Activated CD8-positive, alpha-beta memory T cell treated with anti-CD3 and anti-CD28 coated beads for 24 hours (primary cell): ENCODE data around the gene RGS21.

Experiments
- DNase-seq: peaks from one replicate; pipeline ENCODE4 v3.0.0-alpha.2; 2020

Gene RGS21

DNA sequence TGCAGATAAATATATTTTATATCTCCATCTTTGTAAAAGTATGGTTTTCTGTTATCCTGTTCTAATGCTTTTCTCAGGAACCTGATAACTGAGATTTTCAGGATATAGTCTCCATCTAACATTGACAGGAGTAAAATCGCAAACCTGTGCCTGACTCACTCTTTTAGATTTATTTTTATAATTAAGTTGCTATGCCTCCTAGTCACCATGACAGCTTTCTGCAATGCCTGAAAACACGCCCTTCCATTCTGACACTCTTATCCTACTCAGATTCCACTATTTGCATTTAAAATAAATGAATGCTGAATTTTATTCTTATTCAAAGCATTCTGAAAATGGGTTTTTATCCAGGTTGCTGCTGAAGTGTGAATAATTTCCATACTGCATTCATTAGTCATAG lies 62.8 kb downstream of the RGS21 start:
- no peak for DNase-seq

DNA sequence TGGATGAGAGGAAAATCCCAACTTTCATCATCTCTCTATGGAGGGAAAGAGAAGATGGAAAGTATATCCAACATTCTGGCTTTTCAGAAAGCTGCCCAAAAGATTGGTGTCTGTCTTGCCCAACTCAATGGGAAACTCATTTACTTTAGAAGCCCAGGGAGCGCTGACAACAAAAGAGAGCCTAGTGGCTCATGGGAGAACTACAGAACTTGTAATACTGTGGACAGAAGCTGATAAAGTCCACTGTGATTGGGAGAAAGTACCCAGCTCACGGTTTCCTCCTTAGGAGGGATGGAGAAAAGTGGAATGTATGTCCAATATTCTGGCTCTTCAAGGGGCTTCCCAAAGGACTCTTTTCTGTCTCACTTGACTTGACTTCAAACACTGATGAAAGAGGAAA lies 66.0 kb downstream of the RGS21 start:
- no peak for DNase-seq

DNA sequence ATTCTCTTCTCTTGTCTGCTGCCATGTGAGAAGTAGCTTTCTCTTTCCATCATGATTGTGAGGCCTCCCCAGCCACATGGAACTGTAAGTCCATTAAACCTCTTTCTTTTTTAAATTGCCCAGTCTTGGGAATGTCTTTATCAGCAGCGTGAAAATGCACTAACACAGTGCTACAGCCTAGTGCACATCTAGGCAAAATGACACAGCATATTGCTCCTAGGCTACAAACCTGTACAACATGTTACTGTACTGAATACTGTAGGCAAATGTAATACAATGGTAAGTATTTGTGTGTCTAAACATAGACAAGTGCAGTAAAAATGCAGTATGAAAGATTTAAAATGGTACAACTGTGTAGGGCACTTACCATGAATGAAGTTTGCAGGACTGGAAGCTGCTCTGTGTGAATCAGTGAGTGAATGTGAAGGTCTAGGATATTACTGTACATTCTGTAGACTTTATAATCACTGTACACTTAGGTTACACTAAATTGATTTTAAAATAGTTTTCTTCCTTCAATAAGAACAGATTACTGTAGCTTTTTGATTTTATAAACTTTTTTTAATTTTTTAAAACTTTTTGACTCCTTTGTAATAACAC lies 69.4 kb downstream of the RGS21 start:
- no peak for DNase-seq

DNA sequence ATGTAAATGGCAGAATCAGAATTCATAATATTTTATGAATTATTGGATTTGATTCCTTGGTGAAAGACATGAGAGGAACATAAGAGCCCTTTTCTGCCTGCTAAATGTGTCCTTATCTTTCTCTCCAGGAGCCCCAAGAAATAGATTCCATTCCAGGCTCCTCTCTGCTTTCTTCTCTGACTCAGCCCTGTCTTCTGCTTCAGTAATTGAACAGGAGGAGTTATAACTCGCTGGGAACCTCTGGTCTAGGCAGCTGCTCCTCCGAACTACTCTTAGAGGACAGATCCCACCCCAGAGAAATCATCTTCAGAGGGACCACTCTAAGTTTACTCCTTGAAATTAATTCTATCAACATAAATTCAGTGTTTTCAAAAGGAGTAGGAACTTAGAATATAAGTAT lies 78.4 kb downstream of the RGS21 start:
- DNase-seq = no peak

DNA sequence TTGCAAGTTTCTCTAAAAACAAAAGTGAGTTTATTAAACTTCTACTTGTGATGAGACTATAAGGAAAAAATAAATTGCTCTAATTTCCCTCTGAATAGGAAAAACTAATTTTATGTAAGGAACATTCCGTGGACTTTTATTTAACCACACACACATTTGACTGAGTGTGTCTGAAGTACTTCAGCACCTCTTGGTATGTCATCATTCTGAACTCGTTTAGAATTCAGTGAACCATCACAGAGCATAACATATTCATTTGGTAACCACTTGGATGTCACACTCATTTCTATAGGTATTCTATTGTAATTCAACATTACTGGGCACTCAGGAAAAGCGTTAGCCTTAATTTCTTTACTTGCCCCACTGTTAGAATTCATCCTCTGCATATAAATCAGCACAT lies 79.1 kb downstream of the RGS21 start:
- no peak for DNase-seq

DNA sequence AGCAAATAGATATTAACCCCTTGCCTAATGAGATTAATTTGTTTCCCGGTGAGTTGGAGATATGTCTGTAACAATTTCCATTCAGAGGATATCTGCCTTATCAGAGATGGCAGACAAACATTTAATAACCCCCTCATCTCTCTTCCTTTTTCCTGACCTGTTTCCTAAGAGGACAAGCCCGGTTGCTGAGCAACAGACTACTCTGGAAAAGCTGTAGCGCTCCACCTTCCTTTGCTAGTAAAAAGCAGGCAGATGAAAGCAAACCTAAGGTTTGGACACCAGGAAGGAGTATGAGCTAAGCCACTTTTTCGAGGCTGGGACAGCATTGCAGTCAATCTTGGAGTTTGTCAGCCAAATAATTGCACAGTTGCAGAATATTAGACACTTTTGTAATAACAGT lies 82.4 kb downstream of the RGS21 start:
- no peak for DNase-seq

DNA sequence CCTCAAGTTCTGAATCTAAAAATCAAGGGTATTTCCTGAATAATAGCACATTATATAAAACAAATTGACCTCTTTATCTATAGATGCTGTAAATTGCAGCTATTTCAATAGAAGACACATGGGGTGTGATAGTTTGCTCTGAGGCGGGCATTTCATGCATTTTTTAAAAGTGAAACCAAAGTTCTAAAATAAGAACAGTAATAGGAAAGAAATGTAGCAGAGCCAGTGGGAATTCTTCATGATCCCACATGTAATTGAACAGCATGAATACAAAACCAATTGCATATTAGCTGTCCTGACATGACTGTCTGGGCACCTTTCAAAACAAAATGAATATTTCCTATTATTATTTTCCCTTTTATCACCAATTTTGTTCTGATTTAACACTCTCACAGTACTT lies 85.0 kb downstream of the RGS21 start:
- DNase-seq = no peak

DNA sequence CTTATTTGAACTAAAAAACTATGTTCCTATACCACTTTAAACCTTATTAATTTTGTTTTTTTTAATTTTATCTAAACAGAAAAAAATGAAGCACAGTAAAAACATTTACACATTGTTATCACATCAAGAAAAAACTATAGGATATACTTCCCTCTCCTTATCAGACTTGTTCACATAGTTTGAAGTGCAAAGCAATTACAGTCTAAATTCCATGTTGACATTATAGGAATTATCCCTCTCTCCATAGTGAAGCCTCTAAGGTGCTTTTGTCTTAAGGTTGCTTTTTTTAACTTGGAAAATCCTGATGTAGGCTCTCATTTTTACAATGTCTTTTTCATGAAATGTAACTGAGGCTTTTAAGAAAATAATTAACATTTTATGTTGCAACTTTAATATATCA lies 85.8 kb downstream of the RGS21 start:
- DNase-seq = no peak

DNA sequence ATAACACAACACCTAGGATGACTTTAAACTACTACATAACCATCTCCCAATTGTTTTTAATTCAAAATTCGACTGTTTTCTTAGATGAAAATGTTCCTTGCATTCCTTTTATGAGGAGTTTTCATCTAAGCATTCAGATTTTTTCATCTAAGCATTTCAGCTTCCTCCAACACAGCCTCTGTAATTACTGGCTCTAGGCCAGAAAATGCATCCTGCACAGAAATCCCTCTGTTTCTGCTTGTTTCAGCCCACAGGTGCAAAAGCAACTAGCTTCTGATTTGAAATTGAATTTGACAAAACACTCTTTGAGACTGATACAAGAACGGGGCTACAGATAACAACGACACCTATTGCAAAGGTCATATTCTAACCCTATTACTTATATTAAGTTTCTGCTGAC lies 90.4 kb downstream of the RGS21 start:
- DNase-seq = no peak
